HEK293 (cell line): ENCODE data around the gene FILIP1L.

ENCODE experiments used
- CTCF ChIA-PET: fragments of 350-600 bp; formaldehyde crosslinking; extraction: SDS; loops from one replicate; lab custom pipeline; 2021; ENCODE audit warnings: antibody characterized with exemption; lab: Yijun Ruan, JAX
- POLR2A ChIA-PET: fragments of 300-600 bp; formaldehyde crosslinking; extraction: SDS; loops from one replicate; lab custom pipeline; 2020; ENCODE audit warnings: antibody characterized with exemption, inconsistent platforms; lab: Yijun Ruan, JAX
- H3K27ac ChIP-seq: fragments of 200-500 bp; sonication (Bioruptor generic); 2 replicates; pipeline ENCODE4 v1.5.1; 2014; ENCODE audit warnings: low read depth, low read length, control low read depth, inconsistent platforms; ENCODE audit errors: extremely low read depth
- H3K36me3 ChIP-seq, 2 experiments: fragments of 200-500 bp in 1 of 2; sonication (Bioruptor generic) in 1 of 2; 1 replicate in 1 of 2; 2 replicates in 1 of 2; pipeline ENCODE4 v1.5.1; 2014 to 2017; ENCODE audit warnings: inconsistent platforms in 2 of 2, low read length in 2 of 2; ENCODE audit not compliant: control insufficient read depth in 2 of 2, insufficient read depth in 1 of 2
- H3K4me1 ChIP-seq: fragments of 200-500 bp; sonication (Bioruptor generic); 2 replicates; pipeline ENCODE4 v1.5.1; 2014; ENCODE audit warnings: mild to moderate bottlenecking, low read length, inconsistent platforms; ENCODE audit not compliant: control insufficient read depth, insufficient read depth
- H3K4me3 ChIP-seq: 2 replicates; pipeline ENCODE4 v1.5.1; 2011; ENCODE audit warnings: low read depth, mild to moderate bottlenecking, control low read depth, low read length, moderate library complexity
- H3K9me3 ChIP-seq: fragments of 200-500 bp; sonication (Bioruptor generic); 2 replicates; pipeline ENCODE4 v1.5.1; 2014; ENCODE audit warnings: low read depth, low read length, inconsistent platforms; ENCODE audit not compliant: control insufficient read depth, insufficient read depth
- IKZF3 ChIP-seq: fragments of 450-650 bp; IDR thresholded peaks from 2 replicates; pipeline ENCODE4 v1.5.0; 2018; ENCODE audit warnings: missing biosample characterization, mild to moderate bottlenecking, missing genetic modification characterization, moderate library complexity
- KLF1 ChIP-seq: fragments of 450-650 bp; formaldehyde crosslinking; IDR thresholded peaks from 2 replicates; pipeline ENCODE4 v1.5.1; 2016; ENCODE audit warnings: missing biosample characterization, missing genetic modification characterization
- OSR2 ChIP-seq: fragments of 450-650 bp; formaldehyde crosslinking; IDR thresholded peaks from 2 replicates; pipeline ENCODE4 v1.5.1; 2016; ENCODE audit warnings: missing biosample characterization, missing genetic modification characterization
- SALL2 ChIP-seq: fragments of 450-650 bp; formaldehyde crosslinking; IDR thresholded peaks from 2 replicates; pipeline ENCODE4 v1.5.0; 2017; ENCODE audit warnings: missing biosample characterization, mild to moderate bottlenecking, missing genetic modification characterization, borderline replicate concordance
- SP7 ChIP-seq: fragments of 450-650 bp; formaldehyde crosslinking; IDR thresholded peaks from 2 replicates; pipeline ENCODE4 v1.5.1; 2016; ENCODE audit warnings: missing biosample characterization, missing genetic modification characterization
- ZBTB17 ChIP-seq: fragments of 450-650 bp; formaldehyde crosslinking; IDR thresholded peaks from 2 replicates; pipeline ENCODE4 v1.5.1; 2016; ENCODE audit warnings: missing biosample characterization, missing genetic modification characterization
- ZFHX2 ChIP-seq: fragments of 450-650 bp; formaldehyde crosslinking; conservative IDR thresholded peaks from 2 replicates; pipeline ENCODE4 v1.5.1; 2016; ENCODE audit warnings: missing biosample characterization, missing genetic modification characterization
- ZNF114 ChIP-seq: fragments of 450-650 bp; formaldehyde crosslinking; IDR thresholded peaks from 2 replicates; pipeline ENCODE4 v1.5.0; 2017; ENCODE audit warnings: missing biosample characterization, missing genetic modification characterization
- ZNF555 ChIP-seq: fragments of 450-650 bp; formaldehyde crosslinking; conservative IDR thresholded peaks from 2 replicates; pipeline ENCODE4 v1.5.1; 2017; ENCODE audit warnings: missing biosample characterization, mild to moderate bottlenecking, missing genetic modification characterization, inconsistent platforms
- ZNF600 ChIP-seq: fragments of 450-650 bp; formaldehyde crosslinking; IDR thresholded peaks from 2 replicates; pipeline ENCODE4 v1.5.1; 2016; ENCODE audit warnings: missing biosample characterization, missing genetic modification characterization
- ZNF624 ChIP-seq: fragments of 450-650 bp; formaldehyde crosslinking; IDR thresholded peaks from 2 replicates; pipeline ENCODE4 v1.5.1; 2017; ENCODE audit warnings: missing biosample characterization, missing genetic modification characterization
- ZNF664 ChIP-seq: fragments of 450-650 bp; formaldehyde crosslinking; IDR thresholded peaks from 2 replicates; pipeline ENCODE4 v1.5.1; 2016; ENCODE audit warnings: missing biosample characterization, missing genetic modification characterization
- ZNF843 ChIP-seq: fragments of 450-650 bp; formaldehyde crosslinking; IDR thresholded peaks from 2 replicates; pipeline ENCODE4 v1.5.1; 2016; ENCODE audit warnings: missing biosample characterization, missing genetic modification characterization
- TF ChIP-seq, protein P1 (sequence below): fragments of 450-650 bp; formaldehyde crosslinking; IDR thresholded peaks from 2 replicates; pipeline ENCODE4 v1.5.1; 2016; ENCODE audit warnings: missing biosample characterization, missing genetic modification characterization
- TF ChIP-seq, protein P2 (sequence below): fragments of 450-650 bp; formaldehyde crosslinking; IDR thresholded peaks from 2 replicates; pipeline ENCODE4 v1.5.1; 2016; ENCODE audit warnings: missing biosample characterization, missing genetic modification characterization
- TF ChIP-seq, protein P3 (sequence below): fragments of 450-650 bp; formaldehyde crosslinking; IDR thresholded peaks from 2 replicates; pipeline ENCODE4 v1.5.1; 2017; ENCODE audit warnings: missing biosample characterization, missing genetic modification characterization
- TF ChIP-seq, protein P4 (sequence below): IDR thresholded peaks from 2 replicates; pipeline ENCODE4 v1.6.1; 2011; ENCODE audit warnings: mild to moderate bottlenecking, low read depth, low read length, borderline replicate concordance
- TF ChIP-seq, protein P5 (sequence below): fragments of 450-650 bp; formaldehyde crosslinking; IDR thresholded peaks from 2 replicates; pipeline ENCODE4 v1.5.1; 2016; ENCODE audit warnings: missing biosample characterization, missing genetic modification characterization
- TF ChIP-seq, protein P6 (sequence below): fragments of 450-650 bp; formaldehyde crosslinking; IDR thresholded peaks from 2 replicates; pipeline ENCODE4 v1.5.1; 2016; ENCODE audit warnings: missing biosample characterization, missing genetic modification characterization
- TF ChIP-seq, protein P7 (sequence below): fragments of 450-650 bp; formaldehyde crosslinking; IDR thresholded peaks from 2 replicates; pipeline ENCODE4 v1.5.1; 2016; ENCODE audit warnings: missing biosample characterization, missing genetic modification characterization

Gene FILIP1L

DNA sequence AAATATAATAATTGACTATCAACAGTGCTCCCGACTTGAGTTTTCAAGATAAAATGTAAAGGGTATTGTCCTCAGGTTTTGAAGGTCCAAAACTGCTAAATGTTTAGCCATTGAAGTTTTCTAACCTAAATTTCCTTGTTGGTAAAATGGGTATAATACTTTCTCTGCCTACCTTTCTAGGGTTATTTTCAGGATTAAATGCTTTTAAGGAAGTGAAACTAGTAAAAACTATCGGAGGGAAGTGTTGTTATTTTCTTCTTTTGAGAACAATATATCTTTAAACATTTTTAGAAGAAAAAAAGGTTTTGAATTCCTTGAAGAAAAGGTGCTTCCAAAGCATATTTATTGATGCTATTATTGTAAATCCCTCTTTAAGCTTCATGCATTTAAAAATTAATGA is 67.3 kb downstream of the FILIP1L start:
- Histone ChIP-seq H3K4me3 (no peak overlapping the region), H3K27ac (no peak overlapping the region), H3K4me1 (peaks cover 13% of the 10 kb centered on the region; the same call in 1 of the 2 replicates), H3K9me3 (no peaks in the 10 kb centered on the region), H3K36me3 (no peaks in the 10 kb centered on the region)
- ChIA-PET CTCF (interaction anchor here (0.6 to 1.4 kb wide), 2 partner anchors 10 to 224 kb away, joined by 4 to 5 read pairs; no protein-coding TSS in a partner anchor), POLR2A (no interaction called here)
- TF ChIP-seq ZNF843 (tag by site-specific recombination) (no peak), ZNF664 (tag by site-specific recombination) (no peak)
- TF ChIP-seq, protein P1, sequence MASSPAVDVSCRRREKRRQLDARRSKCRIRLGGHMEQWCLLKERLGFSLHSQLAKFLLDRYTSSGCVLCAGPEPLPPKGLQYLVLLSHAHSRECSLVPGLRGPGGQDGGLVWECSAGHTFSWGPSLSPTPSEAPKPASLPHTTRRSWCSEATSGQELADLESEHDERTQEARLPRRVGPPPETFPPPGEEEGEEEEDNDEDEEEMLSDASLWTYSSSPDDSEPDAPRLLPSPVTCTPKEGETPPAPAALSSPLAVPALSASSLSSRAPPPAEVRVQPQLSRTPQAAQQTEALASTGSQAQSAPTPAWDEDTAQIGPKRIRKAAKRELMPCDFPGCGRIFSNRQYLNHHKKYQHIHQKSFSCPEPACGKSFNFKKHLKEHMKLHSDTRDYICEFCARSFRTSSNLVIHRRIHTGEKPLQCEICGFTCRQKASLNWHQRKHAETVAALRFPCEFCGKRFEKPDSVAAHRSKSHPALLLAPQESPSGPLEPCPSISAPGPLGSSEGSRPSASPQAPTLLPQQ, result no peak

DNA sequence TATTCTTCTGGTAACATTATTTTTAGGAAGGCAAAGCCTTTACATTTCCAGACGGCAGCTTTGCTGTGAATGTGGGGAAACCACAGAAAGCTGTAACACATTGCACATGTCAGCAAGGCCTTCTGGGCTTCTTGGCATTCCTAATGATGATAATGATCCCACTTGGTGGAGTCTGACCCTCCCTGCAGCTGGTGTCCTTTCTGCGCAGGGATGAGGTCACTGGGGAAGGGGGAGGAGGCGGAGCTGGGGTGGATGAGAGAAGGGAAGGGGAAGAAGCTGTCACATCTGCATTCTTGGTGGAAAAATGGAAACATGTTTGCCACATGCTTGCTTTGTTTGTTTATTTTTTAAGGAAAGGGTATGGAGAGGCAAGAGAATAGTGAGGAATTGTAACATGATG is 68.6 kb downstream of the FILIP1L start:
- Histone ChIP-seq H3K27ac (no peak overlapping the region), H3K4me3 (no peak overlapping the region), H3K9me3 (no peaks in the 10 kb centered on the region), H3K4me1 (peaks cover 21% of the 10 kb centered on the region; the same call in 1 of the 2 replicates), H3K36me3 (no peaks in the 10 kb centered on the region)
- ChIA-PET CTCF (no interaction called here), POLR2A (no interaction called here)
- TF ChIP-seq ZBTB17 (tag by site-specific recombination) (peak; percentile 39; the same call in 1 of the 2 replicates), OSR2 (tag by site-specific recombination) (0 out of 2 replicates have a peak, but pooled peaks have one; percentile 31), IKZF3 (tag by site-specific recombination) (peak; percentile 56; the same call in 1 of the 2 replicates), ZNF624 (tag by site-specific recombination) (no peak), ZNF555 (tag by site-specific recombination) (no peak), KLF1 (no peak), ZFHX2 (tag by site-specific recombination) (no peak), ZNF600 (tag by site-specific recombination) (0 out of 2 replicates have a peak, but pooled peaks have one; percentile 10), SP7 (tag by site-specific recombination) (0 out of 2 replicates have a peak, but pooled peaks have one; percentile 34), SALL2 (tag by site-specific recombination) (no peak), ZNF114 (no peak)
- TF ChIP-seq, protein P2, sequence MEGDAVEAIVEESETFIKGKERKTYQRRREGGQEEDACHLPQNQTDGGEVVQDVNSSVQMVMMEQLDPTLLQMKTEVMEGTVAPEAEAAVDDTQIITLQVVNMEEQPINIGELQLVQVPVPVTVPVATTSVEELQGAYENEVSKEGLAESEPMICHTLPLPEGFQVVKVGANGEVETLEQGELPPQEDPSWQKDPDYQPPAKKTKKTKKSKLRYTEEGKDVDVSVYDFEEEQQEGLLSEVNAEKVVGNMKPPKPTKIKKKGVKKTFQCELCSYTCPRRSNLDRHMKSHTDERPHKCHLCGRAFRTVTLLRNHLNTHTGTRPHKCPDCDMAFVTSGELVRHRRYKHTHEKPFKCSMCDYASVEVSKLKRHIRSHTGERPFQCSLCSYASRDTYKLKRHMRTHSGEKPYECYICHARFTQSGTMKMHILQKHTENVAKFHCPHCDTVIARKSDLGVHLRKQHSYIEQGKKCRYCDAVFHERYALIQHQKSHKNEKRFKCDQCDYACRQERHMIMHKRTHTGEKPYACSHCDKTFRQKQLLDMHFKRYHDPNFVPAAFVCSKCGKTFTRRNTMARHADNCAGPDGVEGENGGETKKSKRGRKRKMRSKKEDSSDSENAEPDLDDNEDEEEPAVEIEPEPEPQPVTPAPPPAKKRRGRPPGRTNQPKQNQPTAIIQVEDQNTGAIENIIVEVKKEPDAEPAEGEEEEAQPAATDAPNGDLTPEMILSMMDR (tag by site-specific recombination), result no peak
- TF ChIP-seq, protein P3, sequence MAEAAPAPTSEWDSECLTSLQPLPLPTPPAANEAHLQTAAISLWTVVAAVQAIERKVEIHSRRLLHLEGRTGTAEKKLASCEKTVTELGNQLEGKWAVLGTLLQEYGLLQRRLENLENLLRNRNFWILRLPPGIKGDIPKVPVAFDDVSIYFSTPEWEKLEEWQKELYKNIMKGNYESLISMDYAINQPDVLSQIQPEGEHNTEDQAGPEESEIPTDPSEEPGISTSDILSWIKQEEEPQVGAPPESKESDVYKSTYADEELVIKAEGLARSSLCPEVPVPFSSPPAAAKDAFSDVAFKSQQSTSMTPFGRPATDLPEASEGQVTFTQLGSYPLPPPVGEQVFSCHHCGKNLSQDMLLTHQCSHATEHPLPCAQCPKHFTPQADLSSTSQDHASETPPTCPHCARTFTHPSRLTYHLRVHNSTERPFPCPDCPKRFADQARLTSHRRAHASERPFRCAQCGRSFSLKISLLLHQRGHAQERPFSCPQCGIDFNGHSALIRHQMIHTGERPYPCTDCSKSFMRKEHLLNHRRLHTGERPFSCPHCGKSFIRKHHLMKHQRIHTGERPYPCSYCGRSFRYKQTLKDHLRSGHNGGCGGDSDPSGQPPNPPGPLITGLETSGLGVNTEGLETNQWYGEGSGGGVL, result peak; percentile 57; the same call in 1 of the 2 replicates
- TF ChIP-seq, protein P4, sequence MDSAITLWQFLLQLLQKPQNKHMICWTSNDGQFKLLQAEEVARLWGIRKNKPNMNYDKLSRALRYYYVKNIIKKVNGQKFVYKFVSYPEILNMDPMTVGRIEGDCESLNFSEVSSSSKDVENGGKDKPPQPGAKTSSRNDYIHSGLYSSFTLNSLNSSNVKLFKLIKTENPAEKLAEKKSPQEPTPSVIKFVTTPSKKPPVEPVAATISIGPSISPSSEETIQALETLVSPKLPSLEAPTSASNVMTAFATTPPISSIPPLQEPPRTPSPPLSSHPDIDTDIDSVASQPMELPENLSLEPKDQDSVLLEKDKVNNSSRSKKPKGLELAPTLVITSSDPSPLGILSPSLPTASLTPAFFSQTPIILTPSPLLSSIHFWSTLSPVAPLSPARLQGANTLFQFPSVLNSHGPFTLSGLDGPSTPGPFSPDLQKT, result no peak
- TF ChIP-seq, protein P5, sequence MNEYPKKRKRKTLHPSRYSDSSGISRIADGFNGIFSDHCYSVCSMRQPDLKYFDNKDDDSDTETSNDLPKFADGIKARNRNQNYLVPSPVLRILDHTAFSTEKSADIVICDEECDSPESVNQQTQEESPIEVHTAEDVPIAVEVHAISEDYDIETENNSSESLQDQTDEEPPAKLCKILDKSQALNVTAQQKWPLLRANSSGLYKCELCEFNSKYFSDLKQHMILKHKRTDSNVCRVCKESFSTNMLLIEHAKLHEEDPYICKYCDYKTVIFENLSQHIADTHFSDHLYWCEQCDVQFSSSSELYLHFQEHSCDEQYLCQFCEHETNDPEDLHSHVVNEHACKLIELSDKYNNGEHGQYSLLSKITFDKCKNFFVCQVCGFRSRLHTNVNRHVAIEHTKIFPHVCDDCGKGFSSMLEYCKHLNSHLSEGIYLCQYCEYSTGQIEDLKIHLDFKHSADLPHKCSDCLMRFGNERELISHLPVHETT (tag by site-specific recombination), result no peak
- TF ChIP-seq, protein P6, sequence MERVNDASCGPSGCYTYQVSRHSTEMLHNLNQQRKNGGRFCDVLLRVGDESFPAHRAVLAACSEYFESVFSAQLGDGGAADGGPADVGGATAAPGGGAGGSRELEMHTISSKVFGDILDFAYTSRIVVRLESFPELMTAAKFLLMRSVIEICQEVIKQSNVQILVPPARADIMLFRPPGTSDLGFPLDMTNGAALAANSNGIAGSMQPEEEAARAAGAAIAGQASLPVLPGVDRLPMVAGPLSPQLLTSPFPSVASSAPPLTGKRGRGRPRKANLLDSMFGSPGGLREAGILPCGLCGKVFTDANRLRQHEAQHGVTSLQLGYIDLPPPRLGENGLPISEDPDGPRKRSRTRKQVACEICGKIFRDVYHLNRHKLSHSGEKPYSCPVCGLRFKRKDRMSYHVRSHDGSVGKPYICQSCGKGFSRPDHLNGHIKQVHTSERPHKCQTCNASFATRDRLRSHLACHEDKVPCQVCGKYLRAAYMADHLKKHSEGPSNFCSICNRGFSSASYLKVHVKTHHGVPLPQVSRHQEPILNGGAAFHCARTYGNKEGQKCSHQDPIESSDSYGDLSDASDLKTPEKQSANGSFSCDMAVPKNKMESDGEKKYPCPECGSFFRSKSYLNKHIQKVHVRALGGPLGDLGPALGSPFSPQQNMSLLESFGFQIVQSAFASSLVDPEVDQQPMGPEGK (tag by site-specific recombination), result 0 out of 2 replicates have a peak, but pooled peaks have one; percentile 40
- TF ChIP-seq, protein P7, sequence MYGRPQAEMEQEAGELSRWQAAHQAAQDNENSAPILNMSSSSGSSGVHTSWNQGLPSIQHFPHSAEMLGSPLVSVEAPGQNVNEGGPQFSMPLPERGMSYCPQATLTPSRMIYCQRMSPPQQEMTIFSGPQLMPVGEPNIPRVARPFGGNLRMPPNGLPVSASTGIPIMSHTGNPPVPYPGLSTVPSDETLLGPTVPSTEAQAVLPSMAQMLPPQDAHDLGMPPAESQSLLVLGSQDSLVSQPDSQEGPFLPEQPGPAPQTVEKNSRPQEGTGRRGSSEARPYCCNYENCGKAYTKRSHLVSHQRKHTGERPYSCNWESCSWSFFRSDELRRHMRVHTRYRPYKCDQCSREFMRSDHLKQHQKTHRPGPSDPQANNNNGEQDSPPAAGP (tag by site-specific recombination), result no peak
